GM12891 (cell line): ENCODE measurements around the gene PLK3.
"Not testable (repeated sequence)": the region's sequence is repeated elsewhere in the genome, so short reads cannot be mapped to it uniquely, and the experiment has no call there.

Source experiments
- DNase-seq: peaks from one replicate; pipeline ENCODE4 v3.0.0; 2011; ENCODE audit warnings: low spot score; ENCODE audit not compliant: insufficient read length
- FAIRE-seq: peaks from 2 replicates; lab custom pipeline; 2011; peaks lifted over from hg19 to GRCh38; lab: Jason Lieb, UNC
- PAX5 ChIP-seq: IDR thresholded peaks from 2 replicates; pipeline ENCODE4 v1.6.1; 2011; ENCODE audit warnings: low read length, moderate library complexity, mild to moderate bottlenecking; ENCODE audit not compliant: insufficient read depth, severe bottlenecking
- POLR2A ChIP-seq: IDR thresholded peaks from 2 replicates; pipeline ENCODE4 v1.6.1; 2011; ENCODE audit warnings: low read depth, low read length, control low read depth
- POLR2AphosphoS5 ChIP-seq: IDR thresholded peaks from 2 replicates; pipeline ENCODE4 v1.6.1; 2011; ENCODE audit warnings: low read depth, low read length, control low read depth
- POU2F2 ChIP-seq: IDR thresholded peaks from 2 replicates; pipeline ENCODE4 v1.6.1; 2011; ENCODE audit warnings: low read depth, mild to moderate bottlenecking, control low read depth, low read length, moderate library complexity
- SPI1 ChIP-seq: IDR thresholded peaks from 2 replicates; pipeline ENCODE4 v1.6.1; 2011; ENCODE audit warnings: low read depth, low read length, control low read depth
- TAF1 ChIP-seq: IDR thresholded peaks from 2 replicates; pipeline ENCODE4 v1.6.1; 2011; ENCODE audit warnings: low read depth, low read length, control low read depth

Gene PLK3

GRCh38 chr1:44819608-44820327 is 19.6 kb downstream of the PLK3 start:
- TF ChIP-seq POLR2AphosphoS5 (peak; percentile 100), POU2F2 (peak; percentile 100), POLR2A (peak; percentile 100), PAX5 (peak; percentile 56), TAF1 (peak; percentile 69), SPI1 (peak; percentile 75)
- FAIRE-seq (peak; percentile 97), DNase-seq (peak; percentile 79)

GRCh38 chr1:44820328-44821239 is 20.4 kb downstream of the PLK3 start:
- DNase-seq = no peak
- no peak for FAIRE-seq
- TF ChIP-seq PAX5 (no peak), POU2F2 (no peak), POLR2A (no peak), SPI1 (no peak), POLR2AphosphoS5 (no peak), TAF1 (no peak)

GRCh38 chr1:44821240-44821715 is 21.1 kb downstream of the PLK3 start:
- no peak for DNase-seq
- FAIRE-seq = no peak
- no peak for TF ChIP-seq PAX5
- TF ChIP-seq SPI1 = no peak
- TF ChIP-seq POLR2A = no peak
- TF ChIP-seq POU2F2 = no peak
- no peak for TF ChIP-seq TAF1
- TF ChIP-seq POLR2AphosphoS5 = no peak

GRCh38 chr1:44822131-44822701 is 22.0 kb downstream of the PLK3 start:
- no peak for FAIRE-seq
- no peak for DNase-seq
- TF ChIP-seq POU2F2 (no peak), POLR2AphosphoS5 (no peak), TAF1 (no peak), POLR2A (no peak), PAX5 (no peak), SPI1 (no peak)

GRCh38 chr1:44822981-44823451 is 22.8 kb downstream of the PLK3 start:
- DNase-seq (no peak), FAIRE-seq (no peak)
- TF ChIP-seq SPI1 = no peak
- no peak for TF ChIP-seq PAX5

DNA sequence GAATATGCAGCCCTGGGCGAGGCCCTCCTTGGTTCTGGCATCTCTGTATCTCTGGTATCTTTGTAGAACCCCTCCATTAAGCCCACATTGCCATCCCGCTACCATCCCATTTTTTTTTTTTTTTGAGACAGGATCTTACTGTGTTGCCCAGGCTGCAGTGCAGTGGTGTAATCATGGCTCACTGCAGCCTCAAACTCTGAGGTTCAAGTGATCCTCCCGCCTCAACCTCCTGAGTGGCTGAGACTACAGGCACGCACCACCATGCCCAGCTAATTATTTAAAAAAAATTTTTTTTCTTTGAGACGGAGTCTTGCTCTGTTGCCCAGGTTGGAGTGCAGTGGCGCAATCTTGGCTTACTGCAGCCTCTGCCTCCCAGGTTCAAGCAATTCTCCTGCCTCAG is 24.2 kb downstream of the PLK3 start:
- DNase-seq, FAIRE-seq: not testable (repeated sequence)

- FAIRE-seq = peak; percentile 59
Measured at GRCh38 chr1:44826375-44827196, 26.4 kb downstream of the PLK3 start.

DNA sequence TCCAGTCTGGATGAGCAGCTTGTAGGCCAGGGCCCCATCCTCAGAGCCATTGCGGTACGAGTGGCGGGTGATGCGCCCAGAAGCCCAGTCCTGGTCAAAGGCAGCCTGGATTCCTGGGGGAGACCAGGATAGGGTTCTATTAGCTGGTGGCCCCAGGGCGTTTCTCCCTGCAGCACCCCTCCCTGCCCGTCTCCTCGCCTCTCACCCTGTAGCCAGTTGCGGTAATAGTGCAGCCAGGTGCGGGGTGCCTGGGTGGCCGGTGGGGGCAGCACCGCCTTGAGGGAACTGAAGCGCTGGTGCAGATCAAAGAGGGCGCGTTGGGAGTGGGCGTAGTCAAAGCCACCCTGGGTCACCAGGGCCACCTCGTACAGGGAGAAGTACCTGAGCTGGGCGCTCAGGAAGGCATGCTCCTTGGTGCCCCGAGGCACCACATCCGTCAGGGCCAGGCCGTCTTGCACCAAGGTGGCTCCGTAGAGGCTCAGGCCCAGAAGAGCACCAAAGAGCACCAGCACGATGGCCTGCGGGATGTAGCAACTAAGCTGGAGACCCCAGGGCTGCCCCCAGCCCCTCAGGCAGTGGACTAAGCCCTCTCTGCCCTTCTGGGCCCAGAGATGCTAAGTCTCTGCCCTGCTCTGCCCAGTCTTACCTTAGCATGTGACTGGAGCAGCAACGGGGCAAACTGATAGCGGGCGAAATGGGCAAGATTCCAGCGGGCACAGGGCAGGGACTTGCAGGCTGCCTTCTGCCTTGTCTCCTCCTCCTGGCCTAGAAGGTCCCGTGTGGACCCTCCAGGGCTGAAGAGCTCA is 27.2 kb downstream of the PLK3 start:
- FAIRE-seq (no peak), DNase-seq (no peak)
- TF ChIP-seq POLR2AphosphoS5 = no peak
- no peak for TF ChIP-seq POLR2A
- TF ChIP-seq PAX5 = no peak
- TF ChIP-seq SPI1 = no peak
- no peak for TF ChIP-seq TAF1
- TF ChIP-seq POU2F2 = no peak

More at GRCh38 chr1:44826375-44827196, 26.4 kb downstream of the PLK3 start:
- DNase-seq = no peak
- TF ChIP-seq SPI1 (no peak), TAF1 (no peak), POU2F2 (no peak), POLR2A (no peak), POLR2AphosphoS5 (no peak), PAX5 (no peak)
